Measurements from ENCODE around the gene NAA15. TPM values are rescaled to one million over a fixed set of nuclear protein-coding genes. Genes with fewer than 3 reads are reported as not detected.

Gene NAA15
- total and polyA plus RNA-seq, 8 donors = 3.2 to 22.1 (median 14.7) TPM

DNA sequence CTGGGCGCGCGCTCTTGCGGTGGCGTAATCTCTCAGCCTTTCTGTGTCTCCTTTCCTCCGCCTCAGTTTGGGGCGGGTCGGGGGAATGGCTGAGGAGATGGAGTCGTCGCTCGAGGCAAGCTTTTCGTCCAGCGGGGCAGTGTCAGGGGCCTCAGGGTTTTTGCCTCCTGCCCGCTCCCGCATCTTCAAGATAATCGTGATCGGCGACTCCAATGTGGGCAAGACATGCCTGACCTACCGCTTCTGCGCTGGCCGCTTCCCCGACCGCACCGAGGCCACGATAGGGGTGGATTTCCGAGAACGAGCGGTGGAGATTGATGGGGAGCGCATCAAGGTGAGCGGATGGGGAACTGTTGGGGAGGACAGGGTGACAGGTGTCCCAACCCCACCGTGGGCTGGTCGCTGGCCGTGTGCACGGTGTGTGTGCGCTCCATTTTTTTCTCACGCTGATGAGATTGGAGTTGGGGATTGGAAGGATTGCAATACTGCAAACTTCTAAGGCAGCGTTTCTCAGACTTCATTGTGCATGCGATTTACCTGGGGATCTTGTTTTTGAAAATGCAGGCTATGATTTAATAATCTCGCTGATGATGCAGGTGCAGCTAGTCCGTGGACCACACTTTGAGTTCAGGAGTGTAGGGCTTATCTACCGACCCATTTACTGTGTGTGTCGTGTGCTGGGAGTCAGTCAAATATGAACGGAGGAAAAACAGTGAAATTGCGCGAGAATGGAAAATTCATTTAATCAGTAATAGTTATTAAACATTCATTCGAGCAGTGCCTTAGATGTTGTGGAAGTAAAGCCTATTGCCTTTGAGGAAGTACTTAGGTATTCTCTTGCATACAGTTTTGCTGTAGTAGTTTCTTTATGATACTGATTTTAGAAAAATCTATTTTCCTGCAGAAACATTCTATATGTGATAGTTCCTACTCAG is 153.1 kb downstream of the NAA15 start, which contains the start of gene RAB33B:
TSS of gene RAB33B (plus strand) at position 11 of the 935 bp plus-strand sequence. CDS start at position 86, 75 bp downstream.
- no peaks in the 10 kb centered on the region for H3K9me3 ChIP-seq
- TF ChIP-seq, protein P1, sequence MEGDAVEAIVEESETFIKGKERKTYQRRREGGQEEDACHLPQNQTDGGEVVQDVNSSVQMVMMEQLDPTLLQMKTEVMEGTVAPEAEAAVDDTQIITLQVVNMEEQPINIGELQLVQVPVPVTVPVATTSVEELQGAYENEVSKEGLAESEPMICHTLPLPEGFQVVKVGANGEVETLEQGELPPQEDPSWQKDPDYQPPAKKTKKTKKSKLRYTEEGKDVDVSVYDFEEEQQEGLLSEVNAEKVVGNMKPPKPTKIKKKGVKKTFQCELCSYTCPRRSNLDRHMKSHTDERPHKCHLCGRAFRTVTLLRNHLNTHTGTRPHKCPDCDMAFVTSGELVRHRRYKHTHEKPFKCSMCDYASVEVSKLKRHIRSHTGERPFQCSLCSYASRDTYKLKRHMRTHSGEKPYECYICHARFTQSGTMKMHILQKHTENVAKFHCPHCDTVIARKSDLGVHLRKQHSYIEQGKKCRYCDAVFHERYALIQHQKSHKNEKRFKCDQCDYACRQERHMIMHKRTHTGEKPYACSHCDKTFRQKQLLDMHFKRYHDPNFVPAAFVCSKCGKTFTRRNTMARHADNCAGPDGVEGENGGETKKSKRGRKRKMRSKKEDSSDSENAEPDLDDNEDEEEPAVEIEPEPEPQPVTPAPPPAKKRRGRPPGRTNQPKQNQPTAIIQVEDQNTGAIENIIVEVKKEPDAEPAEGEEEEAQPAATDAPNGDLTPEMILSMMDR (IDR thresholded peaks at IDR 0.05) = no peak
- H3K4me3 ChIP-seq = peak within 1 kb of the TSS; percentile 67 to 88 (median 80)
- no peaks in the 10 kb centered on the region for H3K27me3 ChIP-seq
- 0 to 1% methylated on average over 46 of the region's 46 CpGs for WGBS, 2 donors
- peak; percentile 4 to 9 (median 7) for ATAC-seq
- H3K4me1 ChIP-seq = peaks cover 5 to 30% (median 26%) of the 10 kb centered on the region in 3 donors
- no peak for FAIRE-seq
- H3K27ac ChIP-seq = peak within 1 kb of the TSS; percentile 93 to 99 (median 98)
- intact Hi-C loops (cut with DNase I) = no loop called here
- DNase-seq = peak in 1 of 6 donors; percentile 53
- H3K36me3 ChIP-seq = no peaks in the 10 kb centered on the region

DNA sequence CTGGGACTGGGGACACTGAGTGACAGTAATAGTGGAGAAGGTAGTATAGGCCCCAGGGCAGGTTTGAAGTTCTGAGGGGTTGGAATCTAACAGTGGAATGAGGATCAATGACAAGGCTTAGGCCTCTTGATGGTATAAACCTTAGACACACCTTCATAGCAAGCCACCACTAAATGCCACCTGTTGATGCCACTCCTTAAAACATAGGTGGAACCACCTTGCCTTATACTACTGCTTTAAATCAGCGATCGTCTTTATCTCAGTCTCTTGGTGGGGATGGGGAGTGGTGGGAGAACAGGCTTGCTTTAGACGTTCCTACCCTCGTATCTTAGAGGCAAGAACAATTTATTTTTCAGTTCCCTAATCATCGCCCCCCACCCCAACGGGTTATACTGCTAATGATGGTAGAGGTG is 153.8 kb downstream of the NAA15 start:
- H3K4me3 ChIP-seq = peak overlapping the region in 3 of 4 donors; percentile 74 to 88 (median 86)
- H3K9me3 ChIP-seq = no peaks in the 10 kb centered on the region
- ATAC-seq = no peak
- TF ChIP-seq, protein P1 (IDR thresholded peaks at IDR 0.05) = no peak
- FAIRE-seq = no peak
- DNase-seq = no peak
- 11 to 13% methylated on average over 6 of the region's 6 CpGs for WGBS, 2 donors
- intact Hi-C loops (cut with DNase I) = no loop called here
- peak overlapping the region in 2 of 4 donors; percentile 99 for H3K27ac ChIP-seq
- no peaks in the 10 kb centered on the region for H3K36me3 ChIP-seq
- H3K4me1 ChIP-seq = peaks cover 5 to 31% (median 26%) of the 10 kb centered on the region in 3 donors
- H3K27me3 ChIP-seq = no peaks in the 10 kb centered on the region

DNA sequence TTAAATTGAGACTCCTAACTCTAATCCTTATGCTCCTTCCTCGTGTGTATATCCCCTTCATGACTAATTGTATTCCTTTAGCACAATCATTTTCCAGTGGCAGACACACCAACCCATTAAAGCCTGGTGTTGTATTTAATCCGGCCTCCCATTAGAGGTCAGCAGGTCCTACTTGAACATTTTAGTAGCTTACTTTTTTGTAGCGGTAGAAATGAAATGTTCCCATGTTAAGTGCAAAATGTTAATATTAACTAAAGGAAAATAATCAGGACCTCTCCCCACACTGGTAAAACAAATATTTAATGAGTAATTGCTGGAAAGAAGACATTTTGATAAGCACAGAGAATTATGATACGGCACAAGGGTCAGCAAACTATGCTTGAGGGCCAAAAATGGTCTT is 156.0 kb downstream of the NAA15 start:
- H3K4me3 ChIP-seq = peak overlapping the region in 2 of 4 donors; percentile 74 to 86
- peak overlapping the region in 3 of 4 donors; percentile 9 to 99 (median 99) for H3K27ac ChIP-seq
- no peaks in the 10 kb centered on the region for H3K36me3 ChIP-seq
- 9 to 11% methylated on average over 4 of the region's 4 CpGs for WGBS, 2 donors
- peaks cover under 1 to 24% (median 18%) of the 10 kb centered on the region in 3 donors for H3K4me1 ChIP-seq
- ATAC-seq (peak in 2 of 4 donors; percentile 1 to 9), DNase-seq (no peak), FAIRE-seq (no peak)
- TF ChIP-seq, protein P1 (IDR thresholded peaks at IDR 0.05) = no peak
- H3K27me3 ChIP-seq = no peaks in the 10 kb centered on the region
- intact Hi-C loops (cut with DNase I) = no loop called here
- no peaks in the 10 kb centered on the region for H3K9me3 ChIP-seq

DNA sequence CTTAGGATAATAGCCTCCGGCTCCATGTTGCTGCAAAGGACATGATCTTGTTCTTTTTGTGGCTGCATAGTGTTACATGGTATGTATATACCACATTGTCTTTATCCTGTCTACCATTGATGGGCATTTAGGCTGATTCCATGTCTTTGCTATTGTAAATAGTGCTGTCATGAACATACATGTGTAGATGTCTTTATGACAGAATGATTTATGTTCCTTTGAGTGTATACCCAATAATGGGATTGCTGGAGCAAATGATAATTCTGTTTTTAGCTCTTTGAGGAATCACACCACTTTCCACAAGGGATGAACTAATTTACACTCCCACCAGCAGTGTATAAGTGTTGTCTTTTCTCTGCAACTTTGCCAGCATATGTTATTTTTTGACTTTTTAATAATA is 157.2 kb downstream of the NAA15 start:
- intact Hi-C loops (cut with DNase I) = no loop called here
- no peak overlapping the region for H3K4me3 ChIP-seq
- no peak for FAIRE-seq

More for the DNA sequence above, 157.2 kb downstream of the NAA15 start:
- TF ChIP-seq, protein P1 (IDR thresholded peaks at IDR 0.05) = no peak
- H3K27ac ChIP-seq = peak overlapping the region in 1 of 4 donors; percentile 17
- H3K4me1 ChIP-seq = peaks cover 0 to 19% (median 13%) of the 10 kb centered on the region in 3 donors
- DNase-seq (no peak), ATAC-seq (no peak)
- H3K9me3 ChIP-seq = no peaks in the 10 kb centered on the region
- H3K36me3 ChIP-seq = no peaks in the 10 kb centered on the region
- WGBS, 2 donors = 47 to 50% methylated on average over 1 of the region's 1 CpG
- no peaks in the 10 kb centered on the region for H3K27me3 ChIP-seq
